Measurements from ENCODE around the gene OTX2. TPM values are rescaled to one million over a fixed set of nuclear protein-coding genes. Genes with fewer than 3 reads are reported as not detected.

Gene OTX2
- total RNA-seq, 4 donors from 2014 or later, result not detected

DNA sequence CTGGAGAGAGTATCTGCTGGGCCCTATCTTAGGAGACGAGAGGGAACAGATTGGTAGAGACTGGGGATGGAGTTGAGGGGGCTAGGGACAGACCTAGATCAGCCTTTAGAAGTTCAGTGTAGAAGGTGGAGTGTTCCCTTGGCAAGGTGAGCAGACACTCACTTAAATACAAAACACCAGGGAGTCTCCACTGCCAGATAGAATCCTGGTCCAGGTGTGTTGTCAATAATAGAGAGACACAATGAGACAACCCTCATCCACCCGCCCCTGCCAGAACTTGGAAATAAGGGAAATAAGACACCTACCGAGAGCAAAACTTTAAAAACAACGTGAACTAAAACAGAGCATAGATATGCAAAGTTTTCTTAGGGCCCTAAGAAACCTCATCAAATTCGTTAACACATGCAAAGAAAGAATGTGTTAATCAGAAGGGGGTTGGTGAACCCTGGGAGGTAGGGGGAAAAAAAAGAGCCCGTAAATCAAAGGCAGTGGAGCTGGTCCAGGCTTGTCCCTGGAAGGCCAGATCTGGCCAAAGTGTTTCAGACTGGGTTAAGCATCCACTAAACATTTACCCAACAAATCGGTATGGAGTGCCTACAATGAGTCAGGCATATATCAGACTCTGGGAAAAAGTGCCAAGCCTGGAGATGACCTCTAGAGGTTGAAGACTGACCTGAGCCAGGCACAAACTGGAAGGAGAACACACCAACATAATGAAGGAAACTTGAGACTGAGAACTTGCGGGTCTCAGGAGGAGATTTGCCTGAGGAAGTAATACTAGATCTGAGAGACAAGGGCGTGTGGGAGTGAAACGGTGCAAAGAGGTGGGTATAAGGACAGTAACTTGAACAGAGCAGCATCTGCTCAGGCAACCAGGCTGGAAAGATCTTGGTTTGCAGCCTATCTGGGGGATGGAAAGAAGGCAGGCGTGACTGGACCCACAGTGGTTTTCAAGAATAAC lies 37.0 kb upstream of the OTX2 start:
- DNase-seq (ENCODE audit: low spot score in 2 of 2), result no peak
- Histone ChIP-seq H3K27me3 (peaks cover 16% of the 10 kb centered on the region), H3K36me3 (no peaks in the 10 kb centered on the region), H3K4me1 (no peaks in the 10 kb centered on the region), H3K27ac (no peak overlapping the region), H3K4me3 (no peak overlapping the region), H3K9me3 (no peaks in the 10 kb centered on the region)
- 31% methylated on average over 11 of the region's 11 CpGs for WGBS
- no peak for TF ChIP-seq POLR2AphosphoS5 (IDR thresholded peaks at IDR 0.05)
- TF ChIP-seq, protein P1, sequence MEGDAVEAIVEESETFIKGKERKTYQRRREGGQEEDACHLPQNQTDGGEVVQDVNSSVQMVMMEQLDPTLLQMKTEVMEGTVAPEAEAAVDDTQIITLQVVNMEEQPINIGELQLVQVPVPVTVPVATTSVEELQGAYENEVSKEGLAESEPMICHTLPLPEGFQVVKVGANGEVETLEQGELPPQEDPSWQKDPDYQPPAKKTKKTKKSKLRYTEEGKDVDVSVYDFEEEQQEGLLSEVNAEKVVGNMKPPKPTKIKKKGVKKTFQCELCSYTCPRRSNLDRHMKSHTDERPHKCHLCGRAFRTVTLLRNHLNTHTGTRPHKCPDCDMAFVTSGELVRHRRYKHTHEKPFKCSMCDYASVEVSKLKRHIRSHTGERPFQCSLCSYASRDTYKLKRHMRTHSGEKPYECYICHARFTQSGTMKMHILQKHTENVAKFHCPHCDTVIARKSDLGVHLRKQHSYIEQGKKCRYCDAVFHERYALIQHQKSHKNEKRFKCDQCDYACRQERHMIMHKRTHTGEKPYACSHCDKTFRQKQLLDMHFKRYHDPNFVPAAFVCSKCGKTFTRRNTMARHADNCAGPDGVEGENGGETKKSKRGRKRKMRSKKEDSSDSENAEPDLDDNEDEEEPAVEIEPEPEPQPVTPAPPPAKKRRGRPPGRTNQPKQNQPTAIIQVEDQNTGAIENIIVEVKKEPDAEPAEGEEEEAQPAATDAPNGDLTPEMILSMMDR (IDR thresholded peaks at IDR 0.05), result no peak
- no peak for TF ChIP-seq POLR2A (IDR thresholded peaks at IDR 0.05)
- TF ChIP-seq EP300 (IDR thresholded peaks at IDR 0.05), result no peak

DNA sequence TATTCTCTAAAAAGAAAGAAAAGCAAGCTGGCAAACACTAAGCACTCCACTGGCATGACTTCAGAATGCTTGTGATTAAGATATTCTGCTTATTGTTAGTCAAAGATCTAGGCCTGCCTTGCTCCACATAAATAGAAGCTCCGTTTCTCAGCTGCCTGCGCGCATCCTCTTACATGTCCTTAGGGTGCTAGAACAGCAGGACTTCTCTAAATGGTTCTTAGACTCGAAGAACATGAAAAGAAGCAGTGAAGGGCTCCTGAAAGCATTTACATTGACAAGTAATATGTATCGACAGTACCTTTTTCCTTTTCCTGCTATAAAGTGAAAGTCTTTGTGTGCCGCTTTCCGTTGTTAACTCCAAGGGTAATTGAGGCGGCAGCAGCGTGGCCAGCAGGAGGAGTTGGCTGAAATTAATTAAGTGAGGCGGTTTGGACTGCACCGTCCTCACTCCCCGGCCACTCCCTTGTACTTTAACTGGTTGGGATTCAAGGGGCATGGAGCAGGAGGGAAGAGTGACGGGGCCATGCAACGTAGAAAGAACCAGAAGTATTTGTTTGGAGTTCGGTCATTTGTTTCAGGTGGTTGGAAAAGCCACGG lies 34.2 kb upstream of the OTX2 start:
- Histone ChIP-seq H3K9me3 (no peaks in the 10 kb centered on the region), H3K27me3 (peaks cover 16% of the 10 kb centered on the region), H3K36me3 (no peaks in the 10 kb centered on the region), H3K4me1 (no peaks in the 10 kb centered on the region), H3K27ac (no peak overlapping the region), H3K4me3 (no peak overlapping the region)
- TF ChIP-seq EP300 (IDR thresholded peaks at IDR 0.05) (no peak), POLR2AphosphoS5 (IDR thresholded peaks at IDR 0.05) (no peak), POLR2A (IDR thresholded peaks at IDR 0.05) (no peak)
- TF ChIP-seq, protein P1 (IDR thresholded peaks at IDR 0.05), result no peak
- DNase-seq (ENCODE audit: low spot score in 2 of 2), result no peak
- 32% methylated on average over 16 of the region's 16 CpGs for WGBS

- H3K36me3 ChIP-seq, result no peaks in the 10 kb centered on the region
- H3K27ac ChIP-seq, result no peak overlapping the region
- 73% methylated on average over 3 of the region's 3 CpGs for WGBS
- H3K27me3 ChIP-seq, result peaks cover 21% of the 10 kb centered on the region
- H3K4me1 ChIP-seq, result no peaks in the 10 kb centered on the region
- no peak overlapping the region for H3K4me3 ChIP-seq
- no peak for TF ChIP-seq EP300 (IDR thresholded peaks at IDR 0.05)
- TF ChIP-seq, protein P1 (IDR thresholded peaks at IDR 0.05), result no peak
- TF ChIP-seq POLR2A (IDR thresholded peaks at IDR 0.05), result no peak
- no peak for TF ChIP-seq POLR2AphosphoS5 (IDR thresholded peaks at IDR 0.05)
- H3K9me3 ChIP-seq, result no peaks in the 10 kb centered on the region
- DNase-seq (ENCODE audit: low spot score in 2 of 2), result no peak
These were observed 31.3 kb upstream of the OTX2 start for GRCh38 chr14:56841611-56842010.

GRCh38 chr14:56840221-56840620 lies 29.9 kb upstream of the OTX2 start:
- TF ChIP-seq POLR2AphosphoS5 (IDR thresholded peaks at IDR 0.05) (no peak), POLR2A (IDR thresholded peaks at IDR 0.05) (no peak), EP300 (IDR thresholded peaks at IDR 0.05) (no peak)
- TF ChIP-seq, protein P1 (IDR thresholded peaks at IDR 0.05), result no peak
- no peak overlapping the region for H3K4me3 ChIP-seq
- no peaks in the 10 kb centered on the region for H3K36me3 ChIP-seq
- DNase-seq (ENCODE audit: low spot score in 2 of 2), result no peak
- no peak overlapping the region for H3K27ac ChIP-seq
- H3K4me1 ChIP-seq, result no peaks in the 10 kb centered on the region
- WGBS, result 72% methylated on average over 6 of the region's 6 CpGs
- H3K9me3 ChIP-seq, result no peaks in the 10 kb centered on the region
- peaks cover 16% of the 10 kb centered on the region for H3K27me3 ChIP-seq

DNA sequence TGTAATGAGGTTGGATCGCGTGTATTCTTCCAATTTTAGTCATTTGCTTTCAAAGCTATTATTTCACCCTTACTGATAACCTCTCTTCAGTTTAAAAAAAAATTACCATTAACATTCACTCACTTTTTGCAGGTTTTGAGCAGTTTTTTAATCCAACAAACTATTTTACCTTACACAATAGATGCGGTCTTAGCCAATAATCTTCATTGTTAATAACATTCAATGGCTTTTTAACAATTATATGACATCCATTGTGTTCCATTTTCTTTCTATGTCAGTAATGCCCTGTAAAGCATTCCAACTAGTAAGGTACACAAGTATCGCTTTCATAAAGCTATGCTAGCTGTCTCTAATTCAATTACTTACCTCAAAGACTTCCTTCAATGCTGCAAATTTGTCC lies 18.9 kb upstream of the OTX2 start:
- 95% methylated on average over 4 of the region's 4 CpGs for WGBS
- H3K27me3 ChIP-seq, result peaks cover 9% of the 10 kb centered on the region
- no peaks in the 10 kb centered on the region for H3K4me1 ChIP-seq
- no peaks in the 10 kb centered on the region for H3K36me3 ChIP-seq
- no peak for DNase-seq (ENCODE audit: low spot score in 2 of 2)
- H3K4me3 ChIP-seq, result no peak overlapping the region
- TF ChIP-seq EP300 (IDR thresholded peaks at IDR 0.05), result no peak
- no peak for TF ChIP-seq POLR2A (IDR thresholded peaks at IDR 0.05)
- no peak for TF ChIP-seq POLR2AphosphoS5 (IDR thresholded peaks at IDR 0.05)
- TF ChIP-seq, protein P1 (IDR thresholded peaks at IDR 0.05), result no peak
- no peak overlapping the region for H3K27ac ChIP-seq
- H3K9me3 ChIP-seq, result no peaks in the 10 kb centered on the region

Measured in suprapubic skin (tissue), 4 donors.